BJ (cell line): ENCODE measurements around the gene MAGOH. TPM values are rescaled to one million over a fixed set of nuclear protein-coding genes. Genes with fewer than 3 reads are reported as not detected.

Experiments used
- CTCF ChIA-PET: fragments of 350-600 bp; formaldehyde crosslinking; extraction: SDS; loops from one replicate; lab custom pipeline; 2021; ENCODE audit warnings: antibody characterized with exemption, inconsistent platforms; lab: Yijun Ruan, JAX
- POLR2A ChIA-PET: fragments of 300-600 bp; sonication (Branson Sonifier 250); formaldehyde crosslinking; extraction: SDS; loops from one replicate; lab custom pipeline; 2021; ENCODE audit warnings: antibody characterized with exemption; lab: Charles Lee
- DNase-seq: peaks from one replicate; pipeline ENCODE4 v3.0.0-alpha.2; 2011; ENCODE audit warnings: low read depth
- H3K27me3 ChIP-seq: 2 replicates; pipeline ENCODE4 v1.6.0; 2011; ENCODE audit warnings: low read length; ENCODE audit not compliant: control insufficient read depth, insufficient read depth
- H3K36me3 ChIP-seq: 2 replicates; pipeline ENCODE4 v1.5.1; 2011; ENCODE audit warnings: low read length; ENCODE audit not compliant: control insufficient read depth, insufficient read depth
- H3K4me3 ChIP-seq: 2 replicates; pipeline ENCODE4 v1.5.1; 2011; ENCODE audit warnings: low read depth, mild to moderate bottlenecking, control low read depth, low read length
- CTCF ChIP-seq: IDR thresholded peaks from 2 replicates; pipeline ENCODE4 v1.5.1; 2011; ENCODE audit warnings: low read depth, mild to moderate bottlenecking, control low read depth, inconsistent platforms, low read length, moderate library complexity; ENCODE audit not compliant: insufficient read depth
- polyA plus RNA-seq: library from polyadenylated mRNA; depleted of rRNA; stranded (reverse); fragments of >200 nt; gene quantifications from 2 replicates; pipeline ENCODE4 v1.2.3, GENCODE V29; 2011

MAGOH gene
- polyA plus RNA-seq, 1 experiment: 3.9 TPM

GRCh38 chr1:53270873-53271272 is 32.6 kb upstream of the MAGOH start:
- POLR2A ChIA-PET: no interaction called here
- DNase-seq: no peak
- Histone ChIP-seq H3K4me3 (no peak overlapping the region), H3K36me3 (no peaks in the 10 kb centered on the region; the same call in 1 of the 2 replicates), H3K27me3 (no peaks in the 10 kb centered on the region)
- TF ChIP-seq CTCF: no peak
- CTCF ChIA-PET: interaction anchor here (1.2 kb wide), 1 partner anchor 123 kb away, joined by 7 read pairs; no protein-coding TSS in a partner anchor

GRCh38 chr1:53270107-53270506 is 31.8 kb upstream of the MAGOH start:
- POLR2A ChIA-PET: no interaction called here
- Histone ChIP-seq H3K4me3 (no peak overlapping the region), H3K36me3 (peaks cover 1% of the 10 kb centered on the region; the same call in 1 of the 2 replicates), H3K27me3 (no peaks in the 10 kb centered on the region)
- no peak for TF ChIP-seq CTCF
- CTCF ChIA-PET: interaction anchor here (0.8 to 3.6 kb wide), 3 partner anchors 8 to 215 kb away, joined by 3 to 29 read pairs (median 7); no protein-coding TSS in a partner anchor
- DNase-seq: no peak

- ChIA-PET CTCF (interaction anchor here (0.7 to 3.6 kb wide), 5 partner anchors 8 to 205 kb away, joined by 3 to 29 read pairs (median 4); no protein-coding TSS in a partner anchor), POLR2A (no interaction called here)
- H3K36me3 ChIP-seq: peaks cover 5% of the 10 kb centered on the region
- no peak overlapping the region for H3K4me3 ChIP-seq
- no peaks in the 10 kb centered on the region for H3K27me3 ChIP-seq
- no peak for TF ChIP-seq CTCF
- no peak for DNase-seq
Measured at GRCh38 chr1:53267761-53268160, 29.4 kb upstream of the MAGOH start.

- no peak for DNase-seq
- no peaks in the 10 kb centered on the region for H3K27me3 ChIP-seq
- H3K36me3 ChIP-seq: peaks cover 10% of the 10 kb centered on the region
- ChIA-PET CTCF (interaction anchor here (0.7 to 1.9 kb wide), 4 partner anchors 10 to 147 kb away, joined by 3 to 5 read pairs (median 4); no protein-coding TSS in a partner anchor), POLR2A (no interaction called here)
- H3K4me3 ChIP-seq: no peak overlapping the region
- 0 out of 2 replicates have a peak, but pooled peaks have one; percentile 23 for TF ChIP-seq CTCF
Measured at GRCh38 chr1:53266038-53266437, 27.7 kb upstream of the MAGOH start.

- DNase-seq: no peak
- Histone ChIP-seq H3K27me3 (no peaks in the 10 kb centered on the region), H3K4me3 (no peak overlapping the region), H3K36me3 (peaks cover 10% of the 10 kb centered on the region)
- ChIA-PET CTCF (interaction anchor here (0.8 to 1.7 kb wide), 3 partner anchors 13 to 147 kb away, joined by 3 to 4 read pairs (median 3); no protein-coding TSS in a partner anchor), POLR2A (no interaction called here)
- no peak for TF ChIP-seq CTCF
Measured at GRCh38 chr1:53265581-53265980, 27.3 kb upstream of the MAGOH start.
